HEK293 (cell line): ENCODE results near the gene PDLIM7.

Source experiments
- CTCF ChIA-PET: fragments of 350-600 bp; formaldehyde crosslinking; extraction: SDS; loops from one replicate; lab custom pipeline; 2021; ENCODE audit warnings: antibody characterized with exemption; lab: Yijun Ruan, JAX
- POLR2A ChIA-PET: fragments of 300-600 bp; formaldehyde crosslinking; extraction: SDS; loops from one replicate; lab custom pipeline; 2020; ENCODE audit warnings: antibody characterized with exemption, inconsistent platforms; lab: Yijun Ruan, JAX
- H3K27ac ChIP-seq: fragments of 200-500 bp; sonication (Bioruptor generic); 2 replicates; pipeline ENCODE4 v1.5.1; 2014; ENCODE audit warnings: low read depth, low read length, control low read depth, inconsistent platforms; ENCODE audit errors: extremely low read depth
- H3K36me3 ChIP-seq, 2 experiments: fragments of 200-500 bp in 1 of 2; sonication (Bioruptor generic) in 1 of 2; 1 replicate in 1 of 2; 2 replicates in 1 of 2; pipeline ENCODE4 v1.5.1; 2014 to 2017; ENCODE audit warnings: inconsistent platforms in 2 of 2, low read length in 2 of 2; ENCODE audit not compliant: control insufficient read depth in 2 of 2, insufficient read depth in 1 of 2
- H3K4me1 ChIP-seq: fragments of 200-500 bp; sonication (Bioruptor generic); 2 replicates; pipeline ENCODE4 v1.5.1; 2014; ENCODE audit warnings: mild to moderate bottlenecking, low read length, inconsistent platforms; ENCODE audit not compliant: control insufficient read depth, insufficient read depth
- H3K4me3 ChIP-seq: 2 replicates; pipeline ENCODE4 v1.5.1; 2011; ENCODE audit warnings: low read depth, mild to moderate bottlenecking, control low read depth, low read length, moderate library complexity
- H3K9me3 ChIP-seq: fragments of 200-500 bp; sonication (Bioruptor generic); 2 replicates; pipeline ENCODE4 v1.5.1; 2014; ENCODE audit warnings: low read depth, low read length, inconsistent platforms; ENCODE audit not compliant: control insufficient read depth, insufficient read depth
- GLIS1 ChIP-seq: fragments of 450-650 bp; formaldehyde crosslinking; IDR thresholded peaks from 2 replicates; pipeline ENCODE4 v1.5.1; 2016; ENCODE audit warnings: missing biosample characterization, missing genetic modification characterization
- GLIS2 ChIP-seq: fragments of 450-650 bp; formaldehyde crosslinking; IDR thresholded peaks from 2 replicates; pipeline ENCODE4 v1.5.1; 2016; ENCODE audit warnings: missing biosample characterization, missing genetic modification characterization
- PRDM1 ChIP-seq: fragments of 450-650 bp; formaldehyde crosslinking; IDR thresholded peaks from 2 replicates; pipeline ENCODE4; 2016; ENCODE audit warnings: missing biosample characterization, missing genetic modification characterization
- SP2 ChIP-seq: fragments of 450-650 bp; formaldehyde crosslinking; IDR thresholded peaks from 2 replicates; pipeline ENCODE4 v1.5.1; 2016; ENCODE audit warnings: missing biosample characterization, missing genetic modification characterization
- SP7 ChIP-seq: fragments of 450-650 bp; formaldehyde crosslinking; IDR thresholded peaks from 2 replicates; pipeline ENCODE4 v1.5.1; 2016; ENCODE audit warnings: missing biosample characterization, missing genetic modification characterization
- ZFP69B ChIP-seq: fragments of 450-650 bp; formaldehyde crosslinking; IDR thresholded peaks from 2 replicates; pipeline ENCODE4 v1.5.1; 2016; ENCODE audit warnings: missing biosample characterization, missing genetic modification characterization
- ZIC2 ChIP-seq: fragments of 450-650 bp; formaldehyde crosslinking; IDR thresholded peaks from 2 replicates; pipeline ENCODE4 v1.5.1; 2016; ENCODE audit warnings: missing biosample characterization, missing genetic modification characterization
- ZNF174 ChIP-seq: fragments of 450-650 bp; formaldehyde crosslinking; IDR thresholded peaks from 2 replicates; pipeline ENCODE4 v1.5.0; 2017; ENCODE audit warnings: missing biosample characterization, mild to moderate bottlenecking, missing genetic modification characterization
- ZNF239 ChIP-seq: fragments of 450-650 bp; formaldehyde crosslinking; IDR thresholded peaks from 2 replicates; pipeline ENCODE4 v1.5.1; 2016; ENCODE audit warnings: missing biosample characterization, missing genetic modification characterization
- ZNF248 ChIP-seq: fragments of 450-650 bp; formaldehyde crosslinking; IDR thresholded peaks from 2 replicates; pipeline ENCODE4 v1.5.1; 2017; ENCODE audit warnings: missing biosample characterization, missing genetic modification characterization
- ZNF571 ChIP-seq: fragments of 450-650 bp; formaldehyde crosslinking; IDR thresholded peaks from 2 replicates; pipeline ENCODE4 v1.5.0; 2017; ENCODE audit warnings: missing biosample characterization, missing genetic modification characterization
- ZNF600 ChIP-seq: fragments of 450-650 bp; formaldehyde crosslinking; IDR thresholded peaks from 2 replicates; pipeline ENCODE4 v1.5.1; 2016; ENCODE audit warnings: missing biosample characterization, missing genetic modification characterization
- ZNF785 ChIP-seq: fragments of 450-650 bp; formaldehyde crosslinking; IDR thresholded peaks from 2 replicates; pipeline ENCODE4 v1.5.1; 2016; ENCODE audit warnings: missing biosample characterization, missing genetic modification characterization
- TF ChIP-seq, protein P1 (sequence below): fragments of 450-650 bp; formaldehyde crosslinking; IDR thresholded peaks from 2 replicates; pipeline ENCODE4 v1.5.1; 2016; ENCODE audit warnings: missing biosample characterization, missing genetic modification characterization
- TF ChIP-seq, protein P2 (sequence below): fragments of 450-650 bp; IDR thresholded peaks from 2 replicates; pipeline ENCODE4 v1.5.1; 2018; ENCODE audit warnings: missing biosample characterization, missing genetic modification characterization
- TF ChIP-seq, protein P3 (sequence below): fragments of 450-650 bp; formaldehyde crosslinking; IDR thresholded peaks from 2 replicates; pipeline ENCODE4 v1.5.1; 2016; ENCODE audit warnings: missing biosample characterization, missing genetic modification characterization, borderline replicate concordance
- TF ChIP-seq, protein P4 (sequence below): fragments of 450-650 bp; formaldehyde crosslinking; IDR thresholded peaks from 2 replicates; pipeline ENCODE4 v1.5.1; 2017; ENCODE audit warnings: missing biosample characterization, mild to moderate bottlenecking, missing genetic modification characterization, moderate library complexity
- TF ChIP-seq, protein P5 (sequence below): fragments of 450-650 bp; formaldehyde crosslinking; IDR thresholded peaks from 2 replicates; pipeline ENCODE4 v1.5.1; 2016; ENCODE audit warnings: missing biosample characterization, missing genetic modification characterization

Gene PDLIM7

DNA sequence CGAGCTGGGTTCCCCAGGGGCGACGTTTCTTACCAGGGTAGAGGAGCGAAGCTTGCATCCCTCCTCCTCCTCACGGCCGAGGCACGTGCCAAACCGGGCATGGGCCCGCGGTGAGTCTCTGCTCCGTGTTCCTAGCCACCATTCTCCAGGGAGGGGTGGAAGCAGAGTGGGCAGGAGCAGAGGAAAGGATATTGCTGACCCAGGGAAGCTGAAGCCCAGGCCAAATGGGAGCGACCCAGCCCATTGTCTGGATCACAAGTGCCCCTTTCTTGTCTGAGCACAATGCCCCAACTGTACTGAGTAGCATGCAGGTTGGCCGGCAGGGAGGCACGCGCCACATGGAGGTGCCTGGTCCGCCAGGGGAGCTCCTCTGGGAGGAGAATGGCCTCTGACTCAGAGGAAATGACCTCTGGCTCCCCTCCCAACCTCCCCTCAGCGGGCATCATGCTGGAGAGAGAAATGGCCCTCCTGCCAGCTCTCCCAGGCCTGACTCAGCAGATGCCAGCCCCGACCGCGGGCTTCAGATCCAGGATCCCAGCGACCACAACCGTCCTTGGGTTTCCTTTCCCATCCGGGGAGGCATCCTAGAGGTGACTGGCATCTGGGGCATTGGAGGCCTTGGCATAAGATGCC is 49.7 kb downstream of the PDLIM7 start:
- Histone ChIP-seq H3K4me3 (no peak overlapping the region), H3K4me1 (no peaks in the 10 kb centered on the region), H3K36me3 (no peaks in the 10 kb centered on the region), H3K9me3 (no peaks in the 10 kb centered on the region), H3K27ac (no peak overlapping the region)
- TF ChIP-seq ZIC2 (peak; percentile 89), ZNF785 (tag by site-specific recombination) (no peak), GLIS1 (0 out of 2 replicates have a peak, but pooled peaks have one; percentile 18), GLIS2 (tag by site-specific recombination) (peak; percentile 47), ZNF571 (tag by site-specific recombination) (no peak), ZNF600 (tag by site-specific recombination) (peak; percentile 60), ZNF174 (tag by site-specific recombination) (no peak), PRDM1 (no peak), ZNF239 (tag by site-specific recombination) (no peak), SP2 (tag by site-specific recombination) (no peak), ZNF248 (tag by site-specific recombination) (no peak), ZFP69B (tag by site-specific recombination) (no peak), SP7 (tag by site-specific recombination) (peak; percentile 23; the same call in 1 of the 2 replicates)
- TF ChIP-seq, protein P1, sequence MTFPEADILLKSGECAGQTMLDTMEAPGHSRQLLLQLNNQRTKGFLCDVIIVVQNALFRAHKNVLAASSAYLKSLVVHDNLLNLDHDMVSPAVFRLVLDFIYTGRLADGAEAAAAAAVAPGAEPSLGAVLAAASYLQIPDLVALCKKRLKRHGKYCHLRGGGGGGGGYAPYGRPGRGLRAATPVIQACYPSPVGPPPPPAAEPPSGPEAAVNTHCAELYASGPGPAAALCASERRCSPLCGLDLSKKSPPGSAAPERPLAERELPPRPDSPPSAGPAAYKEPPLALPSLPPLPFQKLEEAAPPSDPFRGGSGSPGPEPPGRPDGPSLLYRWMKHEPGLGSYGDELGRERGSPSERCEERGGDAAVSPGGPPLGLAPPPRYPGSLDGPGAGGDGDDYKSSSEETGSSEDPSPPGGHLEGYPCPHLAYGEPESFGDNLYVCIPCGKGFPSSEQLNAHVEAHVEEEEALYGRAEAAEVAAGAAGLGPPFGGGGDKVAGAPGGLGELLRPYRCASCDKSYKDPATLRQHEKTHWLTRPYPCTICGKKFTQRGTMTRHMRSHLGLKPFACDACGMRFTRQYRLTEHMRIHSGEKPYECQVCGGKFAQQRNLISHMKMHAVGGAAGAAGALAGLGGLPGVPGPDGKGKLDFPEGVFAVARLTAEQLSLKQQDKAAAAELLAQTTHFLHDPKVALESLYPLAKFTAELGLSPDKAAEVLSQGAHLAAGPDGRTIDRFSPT (tag by site-specific recombination), result peak; percentile 80
- TF ChIP-seq, protein P2, sequence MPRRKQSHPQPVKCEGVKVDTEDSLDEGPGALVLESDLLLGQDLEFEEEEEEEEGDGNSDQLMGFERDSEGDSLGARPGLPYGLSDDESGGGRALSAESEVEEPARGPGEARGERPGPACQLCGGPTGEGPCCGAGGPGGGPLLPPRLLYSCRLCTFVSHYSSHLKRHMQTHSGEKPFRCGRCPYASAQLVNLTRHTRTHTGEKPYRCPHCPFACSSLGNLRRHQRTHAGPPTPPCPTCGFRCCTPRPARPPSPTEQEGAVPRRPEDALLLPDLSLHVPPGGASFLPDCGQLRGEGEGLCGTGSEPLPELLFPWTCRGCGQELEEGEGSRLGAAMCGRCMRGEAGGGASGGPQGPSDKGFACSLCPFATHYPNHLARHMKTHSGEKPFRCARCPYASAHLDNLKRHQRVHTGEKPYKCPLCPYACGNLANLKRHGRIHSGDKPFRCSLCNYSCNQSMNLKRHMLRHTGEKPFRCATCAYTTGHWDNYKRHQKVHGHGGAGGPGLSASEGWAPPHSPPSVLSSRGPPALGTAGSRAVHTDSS (tag by site-specific recombination), result peak; percentile 30; the same call in 1 of the 2 replicates
- TF ChIP-seq, protein P3, sequence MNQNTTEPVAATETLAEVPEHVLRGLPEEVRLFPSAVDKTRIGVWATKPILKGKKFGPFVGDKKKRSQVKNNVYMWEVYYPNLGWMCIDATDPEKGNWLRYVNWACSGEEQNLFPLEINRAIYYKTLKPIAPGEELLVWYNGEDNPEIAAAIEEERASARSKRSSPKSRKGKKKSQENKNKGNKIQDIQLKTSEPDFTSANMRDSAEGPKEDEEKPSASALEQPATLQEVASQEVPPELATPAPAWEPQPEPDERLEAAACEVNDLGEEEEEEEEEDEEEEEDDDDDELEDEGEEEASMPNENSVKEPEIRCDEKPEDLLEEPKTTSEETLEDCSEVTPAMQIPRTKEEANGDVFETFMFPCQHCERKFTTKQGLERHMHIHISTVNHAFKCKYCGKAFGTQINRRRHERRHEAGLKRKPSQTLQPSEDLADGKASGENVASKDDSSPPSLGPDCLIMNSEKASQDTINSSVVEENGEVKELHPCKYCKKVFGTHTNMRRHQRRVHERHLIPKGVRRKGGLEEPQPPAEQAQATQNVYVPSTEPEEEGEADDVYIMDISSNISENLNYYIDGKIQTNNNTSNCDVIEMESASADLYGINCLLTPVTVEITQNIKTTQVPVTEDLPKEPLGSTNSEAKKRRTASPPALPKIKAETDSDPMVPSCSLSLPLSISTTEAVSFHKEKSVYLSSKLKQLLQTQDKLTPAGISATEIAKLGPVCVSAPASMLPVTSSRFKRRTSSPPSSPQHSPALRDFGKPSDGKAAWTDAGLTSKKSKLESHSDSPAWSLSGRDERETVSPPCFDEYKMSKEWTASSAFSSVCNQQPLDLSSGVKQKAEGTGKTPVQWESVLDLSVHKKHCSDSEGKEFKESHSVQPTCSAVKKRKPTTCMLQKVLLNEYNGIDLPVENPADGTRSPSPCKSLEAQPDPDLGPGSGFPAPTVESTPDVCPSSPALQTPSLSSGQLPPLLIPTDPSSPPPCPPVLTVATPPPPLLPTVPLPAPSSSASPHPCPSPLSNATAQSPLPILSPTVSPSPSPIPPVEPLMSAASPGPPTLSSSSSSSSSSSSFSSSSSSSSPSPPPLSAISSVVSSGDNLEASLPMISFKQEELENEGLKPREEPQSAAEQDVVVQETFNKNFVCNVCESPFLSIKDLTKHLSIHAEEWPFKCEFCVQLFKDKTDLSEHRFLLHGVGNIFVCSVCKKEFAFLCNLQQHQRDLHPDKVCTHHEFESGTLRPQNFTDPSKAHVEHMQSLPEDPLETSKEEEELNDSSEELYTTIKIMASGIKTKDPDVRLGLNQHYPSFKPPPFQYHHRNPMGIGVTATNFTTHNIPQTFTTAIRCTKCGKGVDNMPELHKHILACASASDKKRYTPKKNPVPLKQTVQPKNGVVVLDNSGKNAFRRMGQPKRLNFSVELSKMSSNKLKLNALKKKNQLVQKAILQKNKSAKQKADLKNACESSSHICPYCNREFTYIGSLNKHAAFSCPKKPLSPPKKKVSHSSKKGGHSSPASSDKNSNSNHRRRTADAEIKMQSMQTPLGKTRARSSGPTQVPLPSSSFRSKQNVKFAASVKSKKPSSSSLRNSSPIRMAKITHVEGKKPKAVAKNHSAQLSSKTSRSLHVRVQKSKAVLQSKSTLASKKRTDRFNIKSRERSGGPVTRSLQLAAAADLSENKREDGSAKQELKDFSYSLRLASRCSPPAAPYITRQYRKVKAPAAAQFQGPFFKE (tag by site-specific recombination), result no peak
- TF ChIP-seq, protein P4, sequence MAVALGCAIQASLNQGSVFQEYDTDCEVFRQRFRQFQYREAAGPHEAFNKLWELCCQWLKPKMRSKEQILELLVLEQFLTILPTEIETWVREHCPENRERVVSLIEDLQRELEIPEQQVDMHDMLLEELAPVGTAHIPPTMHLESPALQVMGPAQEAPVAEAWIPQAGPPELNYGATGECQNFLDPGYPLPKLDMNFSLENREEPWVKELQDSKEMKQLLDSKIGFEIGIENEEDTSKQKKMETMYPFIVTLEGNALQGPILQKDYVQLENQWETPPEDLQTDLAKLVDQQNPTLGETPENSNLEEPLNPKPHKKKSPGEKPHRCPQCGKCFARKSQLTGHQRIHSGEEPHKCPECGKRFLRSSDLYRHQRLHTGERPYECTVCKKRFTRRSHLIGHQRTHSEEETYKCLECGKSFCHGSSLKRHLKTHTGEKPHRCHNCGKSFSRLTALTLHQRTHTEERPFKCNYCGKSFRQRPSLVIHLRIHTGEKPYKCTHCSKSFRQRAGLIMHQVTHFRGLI (tag by site-specific recombination), result peak; percentile 68
- TF ChIP-seq, protein P5, sequence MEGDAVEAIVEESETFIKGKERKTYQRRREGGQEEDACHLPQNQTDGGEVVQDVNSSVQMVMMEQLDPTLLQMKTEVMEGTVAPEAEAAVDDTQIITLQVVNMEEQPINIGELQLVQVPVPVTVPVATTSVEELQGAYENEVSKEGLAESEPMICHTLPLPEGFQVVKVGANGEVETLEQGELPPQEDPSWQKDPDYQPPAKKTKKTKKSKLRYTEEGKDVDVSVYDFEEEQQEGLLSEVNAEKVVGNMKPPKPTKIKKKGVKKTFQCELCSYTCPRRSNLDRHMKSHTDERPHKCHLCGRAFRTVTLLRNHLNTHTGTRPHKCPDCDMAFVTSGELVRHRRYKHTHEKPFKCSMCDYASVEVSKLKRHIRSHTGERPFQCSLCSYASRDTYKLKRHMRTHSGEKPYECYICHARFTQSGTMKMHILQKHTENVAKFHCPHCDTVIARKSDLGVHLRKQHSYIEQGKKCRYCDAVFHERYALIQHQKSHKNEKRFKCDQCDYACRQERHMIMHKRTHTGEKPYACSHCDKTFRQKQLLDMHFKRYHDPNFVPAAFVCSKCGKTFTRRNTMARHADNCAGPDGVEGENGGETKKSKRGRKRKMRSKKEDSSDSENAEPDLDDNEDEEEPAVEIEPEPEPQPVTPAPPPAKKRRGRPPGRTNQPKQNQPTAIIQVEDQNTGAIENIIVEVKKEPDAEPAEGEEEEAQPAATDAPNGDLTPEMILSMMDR (tag by site-specific recombination), result no peak
- ChIA-PET CTCF (interaction anchor here (0.5 to 4.1 kb wide), 6 partner anchors 10 to 75 kb away, joined by 3 to 40 read pairs (median 6); no protein-coding TSS in a partner anchor), POLR2A (interaction anchor here (0.5 to 3.3 kb wide), 11 partner anchors 8 to 148 kb away, joined by 3 to 19 read pairs (median 3); partner anchors contain the start of gene GRK6)
